Measurements from ENCODE around the gene SKI. TPM values are rescaled to one million over a fixed set of nuclear protein-coding genes. Genes with fewer than 3 reads are reported as not detected.

The SKI gene
- total RNA-seq, 6 donors from 2014 or later, result 57.3 to 108 (median 96.9) TPM

GRCh38 chr1:2234762-2235113 is 6.6 kb downstream of the SKI start:
- ATAC-seq (ENCODE audit: low FRiP score in 2 of 2) (peak in 1 of 2 donors; percentile 4), DNase-seq (peak in 1 of 2 donors; percentile 66)
- no peaks in the 10 kb centered on the region for H3K9me3 ChIP-seq
- H3K27me3 ChIP-seq, result no peaks in the 10 kb centered on the region
- WGBS, 2 donors, result 20 to 32% methylated on average over 4 of the region's 4 CpGs
- H3K27ac ChIP-seq, result peak overlapping the region; percentile 88 to 92 (median 90)
- peaks cover 95 to 100% (median 98%) of the 10 kb centered on the region in 4 donors for H3K4me1 ChIP-seq
- H3K36me3 ChIP-seq, result no peaks in the 10 kb centered on the region
- TF ChIP-seq EP300 (IDR thresholded peaks at IDR 0.05) (no peak), POLR2A (IDR thresholded peaks at IDR 0.05) (no peak), CTCF (IDR thresholded peaks at IDR 0.05) (no peak), POLR2AphosphoS5 (IDR thresholded peaks at IDR 0.05) (no peak)
- H3K4me3 ChIP-seq, result peak overlapping the region in 3 of 4 donors; percentile 10 to 73 (median 21)

GRCh38 chr1:2235300-2235998 is 7.3 kb downstream of the SKI start:
- H3K27ac ChIP-seq, result peak overlapping the region; percentile 88 to 92 (median 90)
- DNase-seq, result no peak
- no peak for ATAC-seq (ENCODE audit: low FRiP score in 2 of 2)
- no peak for TF ChIP-seq POLR2A (IDR thresholded peaks at IDR 0.05)
- no peak for TF ChIP-seq EP300 (IDR thresholded peaks at IDR 0.05)
- no peak for TF ChIP-seq POLR2AphosphoS5 (IDR thresholded peaks at IDR 0.05)
- no peak for TF ChIP-seq CTCF (IDR thresholded peaks at IDR 0.05)
- H3K36me3 ChIP-seq, result no peaks in the 10 kb centered on the region
- peaks cover 97 to 100% (median 100%) of the 10 kb centered on the region in 4 donors for H3K4me1 ChIP-seq
- H3K9me3 ChIP-seq, result no peaks in the 10 kb centered on the region
- WGBS, 2 donors, result 83 to 86% methylated on average over 16 to 21 of the region's 22 CpGs
- H3K4me3 ChIP-seq, result peak overlapping the region in 1 of 4 donors; percentile 10
- no peaks in the 10 kb centered on the region for H3K27me3 ChIP-seq

- no peaks in the 10 kb centered on the region for H3K27me3 ChIP-seq
- H3K27ac ChIP-seq, result peak overlapping the region; percentile 45 to 92 (median 84)
- no peak for TF ChIP-seq POLR2AphosphoS5 (IDR thresholded peaks at IDR 0.05)
- no peak for TF ChIP-seq EP300 (IDR thresholded peaks at IDR 0.05)
- TF ChIP-seq CTCF (IDR thresholded peaks at IDR 0.05), result no peak
- TF ChIP-seq POLR2A (IDR thresholded peaks at IDR 0.05), result no peak
- H3K9me3 ChIP-seq, result no peaks in the 10 kb centered on the region
- ATAC-seq (ENCODE audit: low FRiP score in 2 of 2), result no peak
- DNase-seq, result no peak
- 66 to 87% methylated on average over 6 to 28 of the region's 28 CpGs for WGBS, 2 donors
- H3K4me1 ChIP-seq, result peaks cover 93 to 100% (median 98%) of the 10 kb centered on the region in 4 donors
- peaks cover 0 to 10% (median 3%) of the 10 kb centered on the region in 4 donors for H3K36me3 ChIP-seq
- no peak overlapping the region for H3K4me3 ChIP-seq
Measured at GRCh38 chr1:2236695-2237677, 8.9 kb downstream of the SKI start.

- peak in 3 of 6 experiments; percentile 9 to 22 (median 16) for TF ChIP-seq CTCF (IDR thresholded peaks at IDR 0.05)
- no peak for TF ChIP-seq POLR2AphosphoS5 (IDR thresholded peaks at IDR 0.05)
- H3K4me1 ChIP-seq, result peaks cover 93 to 100% (median 96%) of the 10 kb centered on the region in 4 donors
- DNase-seq (peak in 1 of 2 donors; percentile 82), ATAC-seq (ENCODE audit: low FRiP score in 2 of 2) (no peak)
- no peaks in the 10 kb centered on the region for H3K9me3 ChIP-seq
- H3K36me3 ChIP-seq, result peaks cover 0 to 10% (median 3%) of the 10 kb centered on the region in 4 donors
- WGBS, 2 donors, result 58 to 59% methylated on average over 10 to 15 of the region's 19 CpGs
- no peak overlapping the region for H3K4me3 ChIP-seq
- H3K27me3 ChIP-seq, result no peaks in the 10 kb centered on the region
- H3K27ac ChIP-seq, result peak overlapping the region; percentile 45 to 92 (median 84)
Measured at GRCh38 chr1:2237773-2238172, 9.7 kb downstream of the SKI start.

All from upper lobe of left lung (tissue), 6 donors.